Natural killer cell (primary cell): ENCODE measurements around the gene HDAC4. TPM values are rescaled to one million over a fixed set of nuclear protein-coding genes. Genes with fewer than 3 reads are reported as not detected.

ENCODE experiments used
- ATAC-seq, 3 donors: fragments of 150-1000 bp in 2 of 3; fragments of 200-7000 bp in 1 of 3; cut with Tn5 transposase; 1 replicate in 1 of 3; 2 replicates in 2 of 3; pipeline ENCODE4 v1.10.0; 2021; ENCODE audit warnings: mild to moderate bottlenecking in 2 of 3, moderate library complexity in 2 of 3
- DNase-seq, 2 donors: peaks; one replicate each; pipeline versions ENCODE4 v3.0.0 to v3.0.0-alpha.2; 2013 to 2021; ENCODE audit warnings: mixed read lengths in 1 of 2
- H3K27ac ChIP-seq: one replicate; pipeline ENCODE4 v1.5.1; 2013; ENCODE audit warnings: mild to moderate bottlenecking, low read length
- H3K27me3 ChIP-seq: one replicate; pipeline ENCODE4 v1.6.1; 2013; ENCODE audit warnings: low read length; ENCODE audit not compliant: control insufficient read depth, insufficient read depth
- H3K36me3 ChIP-seq: one replicate; pipeline ENCODE4 v1.6.1; 2013; ENCODE audit warnings: low read length; ENCODE audit not compliant: control insufficient read depth, insufficient read depth
- H3K4me1 ChIP-seq: one replicate; pipeline ENCODE4 v1.6.1; 2013; ENCODE audit warnings: low read length; ENCODE audit not compliant: control insufficient read depth, insufficient read depth
- H3K4me3 ChIP-seq: one replicate; pipeline ENCODE4 v1.5.1; 2013; ENCODE audit warnings: low read length
- H3K9me3 ChIP-seq: one replicate; pipeline ENCODE4 v1.6.1; 2013; ENCODE audit warnings: low read length; ENCODE audit not compliant: control insufficient read depth, insufficient read depth
- H3K27ac Mint-ChIP-seq, 2 donors: one replicate each; pipeline ENCODE4 v1.8.0; 2022; ENCODE audit warnings: mild to moderate bottlenecking in 2 of 2, mixed read lengths in 2 of 2, moderate library complexity in 1 of 2
- H3K27me3 Mint-ChIP-seq, 2 donors: one replicate each; pipeline ENCODE4 v1.8.0; 2022; ENCODE audit warnings: low read depth in 2 of 2, mixed read lengths in 2 of 2
- H3K36me3 Mint-ChIP-seq: one replicate; pipeline ENCODE4 v1.8.0; 2022; ENCODE audit warnings: mixed read lengths
- H3K4me1 Mint-ChIP-seq, 2 donors: one replicate each; pipeline ENCODE4 v1.8.0; 2022; ENCODE audit warnings: mixed read lengths in 2 of 2
- H3K4me3 Mint-ChIP-seq: one replicate; pipeline ENCODE4 v1.8.0; 2022; ENCODE audit warnings: mild to moderate bottlenecking, moderate library complexity, mixed read lengths
- H3K9me3 Mint-ChIP-seq, 2 donors: one replicate each; pipeline ENCODE4 v1.8.0; 2022; ENCODE audit warnings: mixed read lengths in 2 of 2
- CTCF ChIP-seq: fragments of 200-600 bp; IDR thresholded peaks from one replicate; pipeline ENCODE4 v1.8.0; 2022; ENCODE audit warnings: antibody characterized with exemption
- WGBS: methylation state at CpG from one replicate; pipeline ENCODE4 v1.1.7; 2013; ENCODE audit warnings: missing lambda C conversion rate; ENCODE audit not compliant: insufficient coverage; 5-methylcytosine and 5-hydroxymethylcytosine counted together
- intact Hi-C: fragments of 100-400 bp; cut with micrococcal nuclease; formaldehyde crosslinking; loops from one replicate; pipeline ENCODE4 v1.14.2; 2022
- total RNA-seq, 4 donors: library from RNA; stranded (reverse); fragments of 120-200 nt in 1 of 4; gene quantifications; one replicate each; pipeline versions ENCODE4 v1.2.3 to v1.2.4, GENCODE V29; 2013 to 2022

Gene HDAC4
- total RNA-seq, 3 donors from 2014 or later (not counting 1 experiment from before 2014, with no cell fraction given) = 74.9 to 105 (median 100) TPM

- DNase-seq (no peak), ATAC-seq (no peak)
- Mint-ChIP-seq H3K36me3 (no peaks in the 10 kb centered on the region), H3K9me3 (no peaks in the 10 kb centered on the region), H3K4me3 (no peak overlapping the region), H3K4me1 (peaks cover 82 to 89% of the 10 kb centered on the region in 2 donors), H3K27ac (peak overlapping the region in 1 of 2 donors; percentile 93), H3K27me3 (no peaks in the 10 kb centered on the region)
- no peak overlapping the region for H3K27ac ChIP-seq
- intact Hi-C loops = no loop called here
- peaks cover 77% of the 10 kb centered on the region for H3K4me1 ChIP-seq
- no peaks in the 10 kb centered on the region for H3K27me3 ChIP-seq
- no peaks in the 10 kb centered on the region for H3K9me3 ChIP-seq
- TF ChIP-seq CTCF = no peak
- whole genome bisulfite sequencing = over 99% methylated on average over 5 of the region's 5 CpGs
- no peaks in the 10 kb centered on the region for H3K36me3 ChIP-seq
- no peak overlapping the region for H3K4me3 ChIP-seq
Measured at GRCh38 chr2:239271882-239272281, 128.9 kb downstream of the HDAC4 start.

GRCh38 chr2:239271471-239271870 lies 129.3 kb downstream of the HDAC4 start:
- no peaks in the 10 kb centered on the region for H3K36me3 ChIP-seq
- no peak for TF ChIP-seq CTCF
- H3K27ac ChIP-seq = no peak overlapping the region
- intact Hi-C loops = no loop called here
- Mint-ChIP-seq H3K36me3 (no peaks in the 10 kb centered on the region), H3K9me3 (no peaks in the 10 kb centered on the region), H3K4me3 (no peak overlapping the region), H3K27ac (no peak overlapping the region), H3K4me1 (peaks cover 82 to 89% of the 10 kb centered on the region in 2 donors), H3K27me3 (no peaks in the 10 kb centered on the region)
- WGBS = 95% methylated on average over 11 of the region's 11 CpGs
- peaks cover 77% of the 10 kb centered on the region for H3K4me1 ChIP-seq
- ATAC-seq = no peak
- no peak for DNase-seq
- no peaks in the 10 kb centered on the region for H3K9me3 ChIP-seq
- H3K4me3 ChIP-seq = no peak overlapping the region
- no peaks in the 10 kb centered on the region for H3K27me3 ChIP-seq

GRCh38 chr2:239269916-239270315 lies 130.9 kb downstream of the HDAC4 start:
- no peak for TF ChIP-seq CTCF
- peaks cover 81 to 86% of the 10 kb centered on the region in 2 donors for H3K4me1 Mint-ChIP-seq
- H3K27me3 Mint-ChIP-seq = no peaks in the 10 kb centered on the region
- Histone ChIP-seq H3K36me3 (no peaks in the 10 kb centered on the region), H3K9me3 (no peaks in the 10 kb centered on the region), H3K27me3 (no peaks in the 10 kb centered on the region), H3K4me3 (no peak overlapping the region), H3K27ac (no peak overlapping the region), H3K4me1 (peaks cover 77% of the 10 kb centered on the region)
- ATAC-seq = no peak
- intact Hi-C loops = loop anchor here (5.0 to 10.0 kb wide), 5 partner anchors 112 to 355 kb away; no protein-coding TSS in a partner anchor
- WGBS = 100% methylated on average over 10 of the region's 10 CpGs
- no peaks in the 10 kb centered on the region for H3K36me3 Mint-ChIP-seq
- no peaks in the 10 kb centered on the region for H3K9me3 Mint-ChIP-seq
- H3K27ac Mint-ChIP-seq = peak overlapping the region in 1 of 2 donors; percentile 99
- no peak for DNase-seq
- peak overlapping the region; percentile 33 for H3K4me3 Mint-ChIP-seq
